Prostate gland (tissue), 2 donors: ENCODE results near the gene RFWD3. TPM values are rescaled to one million over a fixed set of nuclear protein-coding genes. Genes with fewer than 3 reads are reported as not detected.
A peak's percentile ranks its signal among the peaks of the same experiment; 100 is the strongest.

ENCODE experiments used
- DNase-seq: peaks from one replicate; pipeline ENCODE4 v3.0.0-alpha.2; 2019; ENCODE audit warnings: low spot score
- H3K27ac ChIP-seq, 2 donors: fragments of 200-600 bp; sonication (generic); 2 replicates each; pipeline ENCODE4 v1.5.1; 2017 to 2019
- H3K27me3 ChIP-seq: fragments of 200-600 bp; sonication (generic); replicated peaks from 2 replicates; pipeline ENCODE4 v1.5.1; 2019; ENCODE audit not compliant: insufficient read depth
- H3K36me3 ChIP-seq, 2 donors: fragments of 200-600 bp; sonication (generic); 1 replicate in 1 of 2; 2 replicates in 1 of 2; pipeline versions ENCODE4 v1.5.1 to v1.8.1; 2017 to 2019
- H3K4me1 ChIP-seq: fragments of 200-600 bp; sonication (generic); replicated peaks from 2 replicates; pipeline ENCODE4 v1.5.1; 2019
- H3K4me3 ChIP-seq, 2 donors: fragments of 200-600 bp; sonication (generic); 2 replicates each; pipeline ENCODE4 v1.5.1; 2017 to 2019
- H3K9me3 ChIP-seq: fragments of 200-600 bp; sonication (generic); 2 replicates; pipeline ENCODE4 v1.5.1; 2017
- POLR2A ChIP-seq: fragments of 450-650 bp; IDR thresholded peaks from one replicate; pipeline ENCODE4 v1.6.1; 2016; ENCODE audit warnings: antibody characterized with exemption, mild to moderate bottlenecking
- POLR2AphosphoS5 ChIP-seq: sonication (generic); formaldehyde crosslinking; IDR thresholded peaks from one replicate; pipeline ENCODE4 v1.6.1; 2017; ENCODE audit warnings: antibody characterized with exemption
- WGBS: methylation state at CpG from one replicate; pipeline ENCODE4 v1.1.5; 2018; 5-methylcytosine and 5-hydroxymethylcytosine counted together
- intact Hi-C: fragments of 100-400 bp; cut with DNase I; formaldehyde crosslinking; loops from one replicate; pipeline ENCODE4 v1.14.2; 2022
- total RNA-seq, 2 donors: library from RNA; depleted of rRNA; stranded (reverse); fragments of >200 nt; gene quantifications; one replicate each; pipeline ENCODE4 v1.1.0, GENCODE V29; 2016
- TF ChIP-seq, protein P1 (sequence below), 4 experiments: fragments of 200-600 bp in 2 of 4; fragments of 450-650 bp in 2 of 4; sonication (generic) in 2 of 4; IDR thresholded peaks; 1 replicate in 3 of 4; 2 replicates in 1 of 4; pipeline ENCODE4 v1.5.1; 2016 to 2019; ENCODE audit warnings: antibody characterized with exemption in 4 of 4, mild to moderate bottlenecking in 2 of 4, moderate library complexity in 2 of 4

Gene RFWD3, protein sequence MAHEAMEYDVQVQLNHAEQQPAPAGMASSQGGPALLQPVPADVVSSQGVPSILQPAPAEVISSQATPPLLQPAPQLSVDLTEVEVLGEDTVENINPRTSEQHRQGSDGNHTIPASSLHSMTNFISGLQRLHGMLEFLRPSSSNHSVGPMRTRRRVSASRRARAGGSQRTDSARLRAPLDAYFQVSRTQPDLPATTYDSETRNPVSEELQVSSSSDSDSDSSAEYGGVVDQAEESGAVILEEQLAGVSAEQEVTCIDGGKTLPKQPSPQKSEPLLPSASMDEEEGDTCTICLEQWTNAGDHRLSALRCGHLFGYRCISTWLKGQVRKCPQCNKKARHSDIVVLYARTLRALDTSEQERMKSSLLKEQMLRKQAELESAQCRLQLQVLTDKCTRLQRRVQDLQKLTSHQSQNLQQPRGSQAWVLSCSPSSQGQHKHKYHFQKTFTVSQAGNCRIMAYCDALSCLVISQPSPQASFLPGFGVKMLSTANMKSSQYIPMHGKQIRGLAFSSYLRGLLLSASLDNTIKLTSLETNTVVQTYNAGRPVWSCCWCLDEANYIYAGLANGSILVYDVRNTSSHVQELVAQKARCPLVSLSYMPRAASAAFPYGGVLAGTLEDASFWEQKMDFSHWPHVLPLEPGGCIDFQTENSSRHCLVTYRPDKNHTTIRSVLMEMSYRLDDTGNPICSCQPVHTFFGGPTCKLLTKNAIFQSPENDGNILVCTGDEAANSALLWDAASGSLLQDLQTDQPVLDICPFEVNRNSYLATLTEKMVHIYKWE
- total RNA-seq: 10 to 100 TPM; 15.7 to 36.9 TPM

DNA sequence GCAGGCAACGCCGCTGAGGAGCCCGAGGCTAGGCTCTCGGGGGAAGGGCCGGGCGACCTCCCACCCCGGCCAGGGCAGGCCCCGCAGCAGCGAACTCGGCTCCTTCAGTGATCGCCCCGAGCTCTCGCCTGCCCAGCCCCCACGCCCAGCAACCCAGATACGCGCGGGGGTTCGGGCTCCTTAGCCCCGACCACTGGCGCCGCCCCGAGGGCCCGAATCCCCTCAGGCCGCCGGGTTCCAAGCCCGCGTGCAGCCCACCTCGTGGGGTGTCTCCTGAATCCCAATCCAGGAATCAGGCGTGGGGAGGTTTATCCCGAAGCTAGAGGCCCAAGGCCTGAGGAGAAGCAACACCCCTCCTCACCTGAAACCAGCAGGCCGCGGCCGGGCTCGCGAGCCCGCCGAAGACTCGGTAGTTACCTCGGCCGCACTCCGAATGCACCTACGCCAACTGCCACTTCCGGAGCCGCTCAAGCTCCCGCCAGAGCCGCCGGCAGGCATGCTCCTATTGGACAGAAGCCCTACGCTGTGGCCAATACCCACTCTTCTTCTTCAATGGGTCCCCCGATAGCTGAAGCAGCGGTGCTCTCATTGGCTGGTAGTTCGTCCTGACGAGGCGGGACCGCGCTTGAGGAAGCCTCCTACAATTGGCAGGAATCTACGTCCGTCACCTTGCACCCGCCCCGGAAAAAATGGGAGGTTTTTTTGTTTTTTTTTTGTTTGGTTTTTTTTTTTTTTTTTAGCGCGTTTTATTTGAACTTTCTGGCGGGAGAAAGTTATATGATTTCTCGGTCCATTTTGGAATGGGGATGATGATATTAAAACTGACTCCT, at the start of gene RFWD3:
RFWD3 (minus strand) TSS at position 453 of the 830 bp plus-strand sequence. CDS start 5,428 bp downstream, outside the sequence.
- no peaks in the 10 kb centered on the region for H3K36me3 ChIP-seq
- peak; percentile 99 for DNase-seq
- H3K27me3 ChIP-seq: no peaks in the 10 kb centered on the region
- H3K9me3 ChIP-seq: no peaks in the 10 kb centered on the region
- intact Hi-C loops: no loop called here
- WGBS: under 1% methylated on average over 59 of the region's 63 CpGs
- peak within 1 kb of the TSS; percentile 34 to 58 for H3K27ac ChIP-seq
- TF ChIP-seq, protein P1, sequence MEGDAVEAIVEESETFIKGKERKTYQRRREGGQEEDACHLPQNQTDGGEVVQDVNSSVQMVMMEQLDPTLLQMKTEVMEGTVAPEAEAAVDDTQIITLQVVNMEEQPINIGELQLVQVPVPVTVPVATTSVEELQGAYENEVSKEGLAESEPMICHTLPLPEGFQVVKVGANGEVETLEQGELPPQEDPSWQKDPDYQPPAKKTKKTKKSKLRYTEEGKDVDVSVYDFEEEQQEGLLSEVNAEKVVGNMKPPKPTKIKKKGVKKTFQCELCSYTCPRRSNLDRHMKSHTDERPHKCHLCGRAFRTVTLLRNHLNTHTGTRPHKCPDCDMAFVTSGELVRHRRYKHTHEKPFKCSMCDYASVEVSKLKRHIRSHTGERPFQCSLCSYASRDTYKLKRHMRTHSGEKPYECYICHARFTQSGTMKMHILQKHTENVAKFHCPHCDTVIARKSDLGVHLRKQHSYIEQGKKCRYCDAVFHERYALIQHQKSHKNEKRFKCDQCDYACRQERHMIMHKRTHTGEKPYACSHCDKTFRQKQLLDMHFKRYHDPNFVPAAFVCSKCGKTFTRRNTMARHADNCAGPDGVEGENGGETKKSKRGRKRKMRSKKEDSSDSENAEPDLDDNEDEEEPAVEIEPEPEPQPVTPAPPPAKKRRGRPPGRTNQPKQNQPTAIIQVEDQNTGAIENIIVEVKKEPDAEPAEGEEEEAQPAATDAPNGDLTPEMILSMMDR (IDR thresholded peaks at IDR 0.05): no peak
- peak; percentile 30 for TF ChIP-seq POLR2A
- peak; percentile 96 for TF ChIP-seq POLR2AphosphoS5
- peak within 1 kb of the TSS; percentile 76 to 90 for H3K4me3 ChIP-seq
- peaks cover 3% of the 10 kb centered on the region for H3K4me1 ChIP-seq

DNA sequence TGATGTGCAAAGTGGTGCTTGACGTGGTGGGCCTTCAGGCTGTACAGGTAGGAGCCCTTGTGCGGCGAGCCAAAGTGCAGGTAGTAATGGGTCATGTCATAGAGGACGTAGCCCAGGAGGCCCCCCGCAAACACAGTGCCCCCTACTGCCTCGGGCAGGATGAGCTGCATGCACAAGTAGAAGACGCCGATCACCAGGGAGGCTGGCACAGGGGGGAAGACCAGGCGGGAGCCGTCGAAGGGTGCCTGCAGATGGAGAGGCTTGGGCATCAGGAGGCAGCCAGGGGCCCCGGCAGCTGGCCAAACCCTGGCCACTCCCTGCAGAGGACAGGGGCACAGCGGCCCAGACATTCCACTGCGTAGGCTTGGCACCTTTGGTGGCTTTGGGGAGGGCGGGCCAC, 49.7 kb upstream of the RFWD3 start:
- Histone ChIP-seq H3K4me1 (no peaks in the 10 kb centered on the region), H3K27ac (no peak overlapping the region), H3K36me3 (no peaks in the 10 kb centered on the region), H3K4me3 (no peak overlapping the region), H3K27me3 (no peaks in the 10 kb centered on the region), H3K9me3 (no peaks in the 10 kb centered on the region)
- intact Hi-C loops: no loop called here
- TF ChIP-seq POLR2AphosphoS5: no peak
- TF ChIP-seq, protein P1 (IDR thresholded peaks at IDR 0.05): no peak
- WGBS: 85% methylated on average over 15 of the region's 15 CpGs
- DNase-seq: no peak

DNA sequence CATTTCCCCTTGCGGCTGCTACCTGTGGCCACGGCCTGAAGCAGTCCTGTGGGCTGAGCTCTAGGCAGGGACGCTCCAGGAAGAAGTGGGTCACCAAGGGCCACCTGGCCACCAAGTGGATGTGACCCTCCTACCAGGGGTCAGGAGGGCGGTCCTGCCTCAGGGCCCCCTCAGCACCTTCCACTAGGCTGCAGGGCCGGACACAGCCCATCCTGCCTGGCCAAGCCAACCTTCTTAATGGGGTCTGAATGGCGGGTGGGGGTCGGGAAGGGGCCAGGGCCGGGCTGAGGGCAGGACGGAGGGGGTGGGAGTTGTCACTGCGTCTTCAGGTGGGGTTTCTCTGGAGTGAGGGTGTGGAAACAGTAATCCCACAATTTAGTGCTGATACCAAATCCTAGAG, 47.2 kb upstream of the RFWD3 start:
- H3K4me1 ChIP-seq: no peaks in the 10 kb centered on the region
- TF ChIP-seq, protein P1 (IDR thresholded peaks at IDR 0.05): no peak
- TF ChIP-seq POLR2AphosphoS5: no peak
- TF ChIP-seq POLR2A: no peak
- intact Hi-C loops: no loop called here
- no peaks in the 10 kb centered on the region for H3K27me3 ChIP-seq
- 92% methylated on average over 8 of the region's 10 CpGs for WGBS
- H3K9me3 ChIP-seq: no peaks in the 10 kb centered on the region
- no peak for DNase-seq
- no peaks in the 10 kb centered on the region for H3K36me3 ChIP-seq
- no peak overlapping the region for H3K4me3 ChIP-seq
- H3K27ac ChIP-seq: no peak overlapping the region

DNA sequence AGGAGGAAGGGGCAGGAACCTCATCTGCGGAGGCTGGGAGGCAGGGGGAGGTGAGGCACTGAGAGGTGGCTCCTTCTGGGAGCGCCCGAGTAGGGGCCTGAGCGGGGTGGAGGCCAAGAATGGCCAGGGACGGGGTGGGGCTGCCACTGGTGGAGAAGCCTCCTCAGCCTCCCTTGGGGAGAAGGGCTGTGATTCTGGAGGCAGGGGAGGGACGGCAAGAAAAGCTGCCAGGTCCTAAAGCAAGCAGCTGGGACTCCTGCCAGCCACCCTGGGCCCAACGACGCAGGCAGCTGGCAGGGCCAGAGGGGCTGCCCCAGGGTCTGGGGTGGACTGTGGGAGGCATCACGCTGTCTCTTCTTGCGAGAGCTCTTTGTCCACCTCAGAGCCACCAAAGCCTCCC, 46.6 kb upstream of the RFWD3 start:
- Histone ChIP-seq H3K4me3 (no peak overlapping the region), H3K36me3 (no peaks in the 10 kb centered on the region), H3K27me3 (no peaks in the 10 kb centered on the region), H3K27ac (no peak overlapping the region), H3K9me3 (no peaks in the 10 kb centered on the region), H3K4me1 (no peaks in the 10 kb centered on the region)
- no peak for DNase-seq
- TF ChIP-seq POLR2AphosphoS5 (no peak), POLR2A (no peak)
- TF ChIP-seq, protein P1 (IDR thresholded peaks at IDR 0.05): no peak
- intact Hi-C loops: no loop called here
- 77% methylated on average over 10 of the region's 10 CpGs for WGBS
